GM12892 (cell line): ENCODE measurements around the gene UBE2H.

ENCODE experiments used
- POLR2A ChIP-seq: IDR thresholded peaks from 2 replicates; pipeline ENCODE4 v1.6.1; 2011; ENCODE audit warnings: low read depth, low read length, control low read depth
- TAF1 ChIP-seq: IDR thresholded peaks from 2 replicates; pipeline ENCODE4 v1.6.1; 2011; ENCODE audit warnings: low read depth, mild to moderate bottlenecking, control low read depth, low read length, borderline replicate concordance

DNA sequence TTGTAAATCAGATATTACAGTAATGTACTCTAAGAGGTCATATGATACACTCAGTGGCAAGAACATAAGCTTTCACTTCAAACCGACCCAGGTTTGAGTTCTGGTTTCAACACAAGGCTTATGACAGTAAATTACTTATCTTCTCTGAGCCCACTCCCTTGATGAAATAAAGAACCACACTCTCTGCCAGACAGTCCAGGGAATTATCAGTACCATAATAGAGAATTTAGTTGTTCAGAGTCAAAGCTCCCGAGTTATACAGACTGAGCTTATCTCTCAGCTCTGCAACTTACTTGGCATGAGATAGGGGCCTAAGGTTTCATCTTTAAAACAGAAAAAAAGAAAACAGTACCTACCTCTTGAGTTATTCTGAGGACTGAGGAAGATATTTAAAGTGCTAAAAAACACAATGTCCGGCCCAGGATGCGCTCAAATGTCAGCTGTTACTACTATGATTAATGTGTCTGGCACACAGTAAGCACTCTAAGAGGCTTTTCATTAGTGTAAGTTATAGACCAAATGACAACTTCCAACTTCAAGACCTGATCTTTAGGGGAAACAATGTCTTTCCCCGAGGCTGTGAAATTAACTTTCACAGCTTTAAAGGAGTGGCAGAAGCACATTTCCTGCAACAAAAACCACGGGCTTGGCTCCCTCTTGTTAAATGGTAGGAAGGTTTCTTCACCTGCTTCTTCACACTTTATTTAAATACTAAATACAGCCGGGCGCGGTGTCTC, 38.1 kb downstream of the UBE2H start:
- TF ChIP-seq POLR2A, result no peak
- TF ChIP-seq TAF1, result no peak
